A673 (cell line): ENCODE data around the gene LDLRAD3. TPM values are rescaled to one million over a fixed set of nuclear protein-coding genes. Genes with fewer than 3 reads are reported as not detected.

Experiments
- BruUV-seq: library from RNA; stranded (reverse); fragments of 400-500 nt; replicated peaks from 2 replicates; lab custom pipeline; 2021; lab: Mats Ljungman, UMichigan
- CTCF ChIA-PET: fragments of 300-600 bp; sonication (Branson Sonifier 250); formaldehyde crosslinking; loops from one replicate; lab custom pipeline; 2022; ENCODE audit warnings: antibody characterized with exemption; lab: Charles Lee
- POLR2A ChIA-PET: fragments of 300-600 bp; sonication (Branson Sonifier 250); formaldehyde crosslinking; loops from one replicate; lab custom pipeline; 2022; ENCODE audit warnings: antibody characterized with exemption; ENCODE audit not compliant: low non-redundant PET; lab: Charles Lee
- DNase-seq: peaks from one replicate; pipeline ENCODE4 v3.0.0-alpha.2; 2015; ENCODE audit warnings: low spot score
- H3K27ac ChIP-seq: fragments of 200-600 bp; sonication (generic); 2 replicates; pipeline ENCODE4 v1.5.1; 2016; ENCODE audit warnings: mixed run types, low read depth, mild to moderate bottlenecking, mixed read lengths, antibody characterized with exemption, low read length; ENCODE audit not compliant: poor library complexity, severe bottlenecking
- H3K27me3 ChIP-seq: fragments of 200-600 bp; sonication (generic); replicated peaks from 2 replicates; pipeline ENCODE4 v1.6.1; 2017; ENCODE audit warnings: mixed run types, low read depth, mild to moderate bottlenecking, mixed read lengths, antibody characterized with exemption, low read length; ENCODE audit not compliant: insufficient read depth, poor library complexity
- H3K36me3 ChIP-seq: fragments of 200-600 bp; sonication (generic); 2 replicates; pipeline ENCODE4 v1.6.1; 2016; ENCODE audit warnings: mixed run types, mild to moderate bottlenecking, mixed read lengths, antibody characterized with exemption, low read length; ENCODE audit not compliant: insufficient read depth, poor library complexity, severe bottlenecking
- H3K4me1 ChIP-seq: fragments of 200-600 bp; sonication (generic); 2 replicates; pipeline ENCODE4 v1.6.1; 2017; ENCODE audit warnings: mixed run types, mild to moderate bottlenecking, mixed read lengths, antibody characterized with exemption, low read length; ENCODE audit not compliant: insufficient read depth, poor library complexity, severe bottlenecking
- H3K4me3 ChIP-seq: fragments of 200-600 bp; sonication (generic); 2 replicates; pipeline ENCODE4 v1.5.1; 2016; ENCODE audit warnings: low read depth, mixed run types, mild to moderate bottlenecking, mixed read lengths, low read length; ENCODE audit not compliant: poor library complexity, severe bottlenecking
- H3K9me3 ChIP-seq: fragments of 200-600 bp; sonication (generic); 2 replicates; pipeline ENCODE4 v1.6.1; 2016; ENCODE audit warnings: mixed run types, low read depth, mild to moderate bottlenecking, mixed read lengths, antibody characterized with exemption, low read length; ENCODE audit not compliant: poor library complexity, severe bottlenecking
- EZH2 ChIP-seq: fragments of 200-600 bp; sonication (generic); IDR thresholded peaks from 2 replicates; pipeline ENCODE4 v1.6.1; 2017; ENCODE audit warnings: borderline replicate concordance, low read depth, mild to moderate bottlenecking, mixed read lengths, antibody characterized with exemption, low read length; ENCODE audit not compliant: poor library complexity, severe bottlenecking
- intact Hi-C: fragments of 100-400 bp; cut with micrococcal nuclease; formaldehyde crosslinking; loops from one replicate; pipeline ENCODE4 v1.10.0; 2022; ENCODE audit not compliant: unreplicated experiment
- total RNA-seq: library from RNA; stranded (reverse); gene quantifications from 2 replicates; pipeline ENCODE4 v1.2.3, GENCODE V29; 2021
- TF ChIP-seq, protein P1 (sequence below): fragments of 300-800, 200-600 bp; sonication (generic); conservative IDR thresholded peaks from 2 replicates; pipeline ENCODE4 v1.5.1; 2017; ENCODE audit warnings: low read depth, mild to moderate bottlenecking, antibody characterized with exemption, low read length, moderate library complexity, mixed read lengths

LDLRAD3 gene
- total RNA-seq, 1 experiment from 2014 or later = 13.1 TPM

DNA sequence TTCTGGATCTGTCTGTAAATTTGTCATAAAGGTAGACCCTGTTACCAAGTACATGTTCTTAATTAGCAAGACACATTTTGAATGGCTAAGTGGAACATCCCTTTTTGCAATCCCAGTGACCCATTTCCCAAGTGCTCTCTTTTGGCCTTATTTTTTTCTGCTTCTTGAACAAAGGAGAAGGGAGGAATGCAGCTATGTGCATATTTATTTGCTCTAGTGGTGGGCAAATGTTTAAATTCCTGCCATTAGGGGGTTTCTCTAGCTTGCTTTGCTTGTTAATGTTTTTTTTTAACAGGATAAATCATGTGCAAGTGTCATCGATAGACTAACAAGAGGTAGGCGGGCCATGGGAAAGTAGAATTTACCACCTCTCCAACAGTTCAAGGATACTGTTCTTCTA, 209.7 kb downstream of the LDLRAD3 start:
- H3K27me3 ChIP-seq = no peaks in the 10 kb centered on the region
- BruUV-seq = no TSS peak
- H3K9me3 ChIP-seq = no peaks in the 10 kb centered on the region
- POLR2A ChIA-PET = no interaction called here
- intact Hi-C loops = no loop called here
- H3K27ac ChIP-seq = no peak overlapping the region
- peak; percentile 48 for DNase-seq
- H3K4me3 ChIP-seq = no peak overlapping the region
- H3K4me1 ChIP-seq = peaks cover 25% of the 10 kb centered on the region
- TF ChIP-seq EZH2 = no peak
- TF ChIP-seq, protein P1, sequence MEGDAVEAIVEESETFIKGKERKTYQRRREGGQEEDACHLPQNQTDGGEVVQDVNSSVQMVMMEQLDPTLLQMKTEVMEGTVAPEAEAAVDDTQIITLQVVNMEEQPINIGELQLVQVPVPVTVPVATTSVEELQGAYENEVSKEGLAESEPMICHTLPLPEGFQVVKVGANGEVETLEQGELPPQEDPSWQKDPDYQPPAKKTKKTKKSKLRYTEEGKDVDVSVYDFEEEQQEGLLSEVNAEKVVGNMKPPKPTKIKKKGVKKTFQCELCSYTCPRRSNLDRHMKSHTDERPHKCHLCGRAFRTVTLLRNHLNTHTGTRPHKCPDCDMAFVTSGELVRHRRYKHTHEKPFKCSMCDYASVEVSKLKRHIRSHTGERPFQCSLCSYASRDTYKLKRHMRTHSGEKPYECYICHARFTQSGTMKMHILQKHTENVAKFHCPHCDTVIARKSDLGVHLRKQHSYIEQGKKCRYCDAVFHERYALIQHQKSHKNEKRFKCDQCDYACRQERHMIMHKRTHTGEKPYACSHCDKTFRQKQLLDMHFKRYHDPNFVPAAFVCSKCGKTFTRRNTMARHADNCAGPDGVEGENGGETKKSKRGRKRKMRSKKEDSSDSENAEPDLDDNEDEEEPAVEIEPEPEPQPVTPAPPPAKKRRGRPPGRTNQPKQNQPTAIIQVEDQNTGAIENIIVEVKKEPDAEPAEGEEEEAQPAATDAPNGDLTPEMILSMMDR = 0 out of 2 replicates have a peak, but pooled peaks have one; percentile 24
- H3K36me3 ChIP-seq = no peaks in the 10 kb centered on the region
- CTCF ChIA-PET = no interaction called here

DNA sequence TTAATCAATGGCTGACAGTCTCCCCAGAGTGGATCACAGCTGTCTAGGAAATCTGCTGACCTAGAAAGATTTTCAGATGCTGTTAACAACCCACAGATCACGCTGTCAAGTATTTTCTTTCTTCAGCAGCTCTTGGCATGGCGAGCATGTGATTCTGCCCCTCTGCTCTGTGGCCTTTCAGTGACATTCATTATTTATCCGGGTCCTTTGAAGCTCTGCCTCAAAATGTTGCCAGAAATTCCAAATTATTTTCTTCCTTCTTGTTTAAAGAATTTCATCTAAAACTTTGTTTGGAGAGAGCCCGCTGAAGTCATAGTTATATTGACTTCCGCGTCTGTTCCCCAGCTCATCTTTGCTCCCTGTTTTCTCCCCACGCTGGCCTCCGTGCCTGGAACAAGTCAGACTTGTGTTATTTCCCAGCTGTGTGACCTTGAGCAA, 211.3 kb downstream of the LDLRAD3 start:
- BruUV-seq = no TSS peak
- no peaks in the 10 kb centered on the region for H3K9me3 ChIP-seq
- no peak overlapping the region for H3K27ac ChIP-seq
- POLR2A ChIA-PET = no interaction called here
- H3K36me3 ChIP-seq = no peaks in the 10 kb centered on the region
- peaks cover 15% of the 10 kb centered on the region for H3K4me1 ChIP-seq
- no peak for DNase-seq
- CTCF ChIA-PET = interaction anchor here (0.5 to 1.5 kb wide), 2 partner anchors 15 to 333 kb away, joined by 3 to 4 read pairs; no protein-coding TSS in a partner anchor
- no peaks in the 10 kb centered on the region for H3K27me3 ChIP-seq
- H3K4me3 ChIP-seq = no peak overlapping the region
- intact Hi-C loops = no loop called here
- no peak for TF ChIP-seq EZH2
- TF ChIP-seq, protein P1 = no peak

- POLR2A ChIA-PET = no interaction called here
- H3K4me1 ChIP-seq = peaks cover 15% of the 10 kb centered on the region
Observed at GRCh38 chr11:36155770-36156160, 211.9 kb downstream of the LDLRAD3 start.

More at GRCh38 chr11:36155770-36156160, 211.9 kb downstream of the LDLRAD3 start:
- no peak overlapping the region for H3K27ac ChIP-seq
- no TSS peak for BruUV-seq
- CTCF ChIA-PET = interaction anchor here (1.5 kb wide), 1 partner anchor 334 kb away, joined by 4 read pairs; no protein-coding TSS in a partner anchor
- H3K9me3 ChIP-seq = no peaks in the 10 kb centered on the region
- H3K4me3 ChIP-seq = no peak overlapping the region
- DNase-seq = peak; percentile 75
- H3K36me3 ChIP-seq = no peaks in the 10 kb centered on the region
- H3K27me3 ChIP-seq = no peaks in the 10 kb centered on the region
- intact Hi-C loops = no loop called here
- TF ChIP-seq, protein P1 = no peak
- TF ChIP-seq EZH2 = no peak
